Gastroesophageal sphincter (tissue), 4 donors: Measurements from ENCODE around the gene USF3. TPM values are rescaled to one million over a fixed set of nuclear protein-coding genes. Genes with fewer than 3 reads are reported as not detected.
A peak's percentile ranks its signal among the peaks of the same experiment; 100 is the strongest.

Experiments
- ATAC-seq: fragments of 150-250 bp; one replicate; pipeline ENCODE4 v1.9.1; 2016; ENCODE audit warnings: mild to moderate bottlenecking, moderate library complexity
- H3K27ac ChIP-seq, 4 donors: fragments of 200-600 bp; sonication (generic) in 3 of 4; 1 replicate in 3 of 4; 2 replicates in 1 of 4; pipeline ENCODE4 v1.5.1; 2016 to 2019
- H3K27me3 ChIP-seq: fragments of 200-600 bp; sonication (generic); one replicate; pipeline ENCODE4 v1.5.1; 2019
- H3K36me3 ChIP-seq, 2 donors: fragments of 200-600 bp; sonication (generic); one replicate each; pipeline ENCODE4 v1.5.1; 2019; ENCODE audit warnings: control low read depth in 1 of 2
- H3K4me1 ChIP-seq, 3 donors: fragments of 200-600 bp; sonication (generic); 1 replicate in 2 of 3; 2 replicates in 1 of 3; pipeline ENCODE4 v1.5.1; 2016 to 2019; ENCODE audit warnings: control low read depth in 2 of 3
- H3K4me3 ChIP-seq, 2 donors: fragments of 200-600 bp; sonication (generic); one replicate each; pipeline ENCODE4 v1.5.1; 2019; ENCODE audit warnings: mild to moderate bottlenecking in 1 of 2, moderate library complexity in 1 of 2
- H3K9me3 ChIP-seq, 3 donors: fragments of 200-600 bp; sonication (generic); one replicate each; pipeline ENCODE4 v1.5.1; 2017 to 2019; ENCODE audit warnings: control low read depth in 2 of 3
- EP300 ChIP-seq: sonication (generic); formaldehyde crosslinking; IDR thresholded peaks from one replicate; pipeline ENCODE4 v1.6.1; 2017; ENCODE audit warnings: antibody characterized with exemption, mild to moderate bottlenecking
- POLR2A ChIP-seq, 2 donors: fragments of 450-650 bp; IDR thresholded peaks; one replicate each; pipeline ENCODE4 v1.6.1; 2017; ENCODE audit warnings: antibody characterized with exemption in 2 of 2, mild to moderate bottlenecking in 2 of 2, moderate library complexity in 1 of 2
- POLR2AphosphoS5 ChIP-seq: sonication (generic); formaldehyde crosslinking; IDR thresholded peaks from one replicate; pipeline ENCODE4 v1.6.1; 2017; ENCODE audit warnings: antibody characterized with exemption
- WGBS, 2 donors: methylation state at CpG; one replicate each; pipeline ENCODE4 v1.1.5; 2018; ENCODE audit warnings: low coverage in 1 of 2; 5-methylcytosine and 5-hydroxymethylcytosine counted together
- total RNA-seq, 4 donors: library from RNA; depleted of rRNA; stranded (reverse); fragments of >200 nt; gene quantifications; one replicate each; pipeline ENCODE4 v1.1.0, GENCODE V29; 2016
- TF ChIP-seq, protein P1 (sequence below), 4 experiments: fragments of 200-600 bp in 2 of 4; fragments of 450-650 bp in 2 of 4; sonication (generic) in 1 of 4; IDR thresholded peaks; one replicate each; pipeline ENCODE4 v1.5.1; 2017 to 2019; ENCODE audit warnings: antibody characterized with exemption in 4 of 4, mild to moderate bottlenecking in 2 of 4, moderate library complexity in 2 of 4

The USF3 gene
- total RNA-seq, 4 donors from 2014 or later, result 27.3 to 33.2 (median 29.6) TPM

GRCh38 chr3:113615976-113616375 is 80.5 kb downstream of the USF3 start:
- no peaks in the 10 kb centered on the region for H3K9me3 ChIP-seq
- 51 to 64% methylated on average over 3 to 4 of the region's 4 CpGs for WGBS, 2 donors
- H3K36me3 ChIP-seq, result no peaks in the 10 kb centered on the region
- no peak overlapping the region for H3K27ac ChIP-seq
- H3K4me3 ChIP-seq, result no peak overlapping the region
- peaks cover 0 to 5% (median 0%) of the 10 kb centered on the region in 3 donors for H3K4me1 ChIP-seq
- ATAC-seq, result peak; percentile 44
- no peak for TF ChIP-seq EP300
- no peak for TF ChIP-seq POLR2A (IDR thresholded peaks at IDR 0.05)
- TF ChIP-seq, protein P1, sequence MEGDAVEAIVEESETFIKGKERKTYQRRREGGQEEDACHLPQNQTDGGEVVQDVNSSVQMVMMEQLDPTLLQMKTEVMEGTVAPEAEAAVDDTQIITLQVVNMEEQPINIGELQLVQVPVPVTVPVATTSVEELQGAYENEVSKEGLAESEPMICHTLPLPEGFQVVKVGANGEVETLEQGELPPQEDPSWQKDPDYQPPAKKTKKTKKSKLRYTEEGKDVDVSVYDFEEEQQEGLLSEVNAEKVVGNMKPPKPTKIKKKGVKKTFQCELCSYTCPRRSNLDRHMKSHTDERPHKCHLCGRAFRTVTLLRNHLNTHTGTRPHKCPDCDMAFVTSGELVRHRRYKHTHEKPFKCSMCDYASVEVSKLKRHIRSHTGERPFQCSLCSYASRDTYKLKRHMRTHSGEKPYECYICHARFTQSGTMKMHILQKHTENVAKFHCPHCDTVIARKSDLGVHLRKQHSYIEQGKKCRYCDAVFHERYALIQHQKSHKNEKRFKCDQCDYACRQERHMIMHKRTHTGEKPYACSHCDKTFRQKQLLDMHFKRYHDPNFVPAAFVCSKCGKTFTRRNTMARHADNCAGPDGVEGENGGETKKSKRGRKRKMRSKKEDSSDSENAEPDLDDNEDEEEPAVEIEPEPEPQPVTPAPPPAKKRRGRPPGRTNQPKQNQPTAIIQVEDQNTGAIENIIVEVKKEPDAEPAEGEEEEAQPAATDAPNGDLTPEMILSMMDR (IDR thresholded peaks at IDR 0.05), result no peak
- no peak for TF ChIP-seq POLR2AphosphoS5
- H3K27me3 ChIP-seq, result no peaks in the 10 kb centered on the region

DNA sequence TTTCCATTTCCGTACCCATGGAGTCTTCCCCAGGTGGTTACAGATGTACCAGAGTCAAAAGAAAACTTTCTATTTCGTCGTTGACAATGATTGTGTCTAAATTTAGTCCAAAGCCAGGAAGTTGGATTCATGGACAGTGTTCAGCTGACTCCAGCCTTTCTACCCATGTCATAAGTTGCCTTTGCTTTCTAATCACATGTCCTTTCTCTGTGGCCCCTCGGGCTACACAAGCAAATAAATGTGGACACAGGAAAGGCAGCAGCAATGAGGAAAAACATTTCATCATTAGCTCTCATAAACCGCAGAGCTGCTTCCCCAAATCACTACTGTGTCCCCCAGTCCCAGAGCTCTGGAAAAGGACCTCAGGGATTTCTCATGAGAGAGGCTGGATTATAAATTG is 82.0 kb downstream of the USF3 start:
- Histone ChIP-seq H3K27ac (peak overlapping the region in 1 of 4 donors; percentile 37), H3K27me3 (no peaks in the 10 kb centered on the region), H3K9me3 (no peaks in the 10 kb centered on the region), H3K4me1 (peaks cover 0 to 5% (median 0%) of the 10 kb centered on the region in 3 donors), H3K4me3 (no peak overlapping the region), H3K36me3 (no peaks in the 10 kb centered on the region)
- ATAC-seq, result peak; percentile 67
- TF ChIP-seq POLR2AphosphoS5 (no peak), EP300 (no peak), POLR2A (IDR thresholded peaks at IDR 0.05) (no peak)
- TF ChIP-seq, protein P1 (IDR thresholded peaks at IDR 0.05), result no peak
- WGBS, 2 donors, result 40% methylated on average over 4 to 5 of the region's 5 CpGs

DNA sequence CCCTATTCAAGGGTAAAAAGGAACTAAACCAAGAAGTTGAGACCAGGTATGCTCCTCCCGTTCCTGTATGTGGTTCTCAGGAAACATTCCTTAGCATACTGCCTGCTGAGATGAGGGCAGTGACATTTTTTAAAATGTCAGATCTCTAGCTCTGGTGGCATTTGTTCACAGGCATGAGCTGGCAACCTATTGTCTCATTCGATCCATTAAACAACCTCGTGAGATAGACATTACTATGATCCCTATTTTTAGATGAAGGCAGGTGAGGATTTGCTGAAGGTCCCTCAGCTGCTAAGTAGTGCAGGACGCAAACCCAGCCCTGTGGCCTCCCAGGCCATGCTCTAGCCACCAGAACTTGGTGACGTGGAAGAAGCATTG is 89.2 kb downstream of the USF3 start:
- 65 to 70% methylated on average over 3 to 4 of the region's 5 CpGs for WGBS, 2 donors
- TF ChIP-seq POLR2AphosphoS5 (no peak), EP300 (no peak), POLR2A (IDR thresholded peaks at IDR 0.05) (no peak)
- TF ChIP-seq, protein P1 (IDR thresholded peaks at IDR 0.05), result no peak
- Histone ChIP-seq H3K9me3 (no peaks in the 10 kb centered on the region), H3K4me1 (no peaks in the 10 kb centered on the region), H3K27ac (no peak overlapping the region), H3K36me3 (no peaks in the 10 kb centered on the region), H3K4me3 (no peak overlapping the region), H3K27me3 (no peaks in the 10 kb centered on the region)
- ATAC-seq, result no peak

GRCh38 chr3:113606539-113607218 is 89.8 kb downstream of the USF3 start:
- Histone ChIP-seq H3K36me3 (no peaks in the 10 kb centered on the region), H3K4me1 (no peaks in the 10 kb centered on the region), H3K27me3 (no peaks in the 10 kb centered on the region), H3K9me3 (no peaks in the 10 kb centered on the region), H3K4me3 (no peak overlapping the region), H3K27ac (no peak overlapping the region)
- ATAC-seq, result no peak
- TF ChIP-seq POLR2A (IDR thresholded peaks at IDR 0.05) (no peak), EP300 (no peak), POLR2AphosphoS5 (no peak)
- 55 to 56% methylated on average over 6 to 8 of the region's 8 CpGs for WGBS, 2 donors

GRCh38 chr3:113602836-113603235 is 93.6 kb downstream of the USF3 start:
- Histone ChIP-seq H3K36me3 (no peaks in the 10 kb centered on the region), H3K27me3 (no peaks in the 10 kb centered on the region), H3K4me3 (no peak overlapping the region), H3K27ac (no peak overlapping the region), H3K9me3 (no peaks in the 10 kb centered on the region), H3K4me1 (no peaks in the 10 kb centered on the region)
- WGBS, 2 donors, result 92% methylated on average over 6 to 11 of the region's 11 CpGs
- TF ChIP-seq EP300 (no peak), POLR2A (IDR thresholded peaks at IDR 0.05) (no peak), POLR2AphosphoS5 (no peak)
- TF ChIP-seq, protein P1 (IDR thresholded peaks at IDR 0.05), result no peak
- ATAC-seq, result no peak
